Panc1 (cell line): ENCODE data around the gene CXorf49.
"Not testable (repeated sequence)": the region's sequence is repeated elsewhere in the genome, so short reads cannot be mapped to it uniquely, and the experiment has no call there.

Experiments
- POLR2AphosphoS5 ChIP-seq: IDR thresholded peaks from 2 replicates; pipeline ENCODE4 v1.6.1; 2012; ENCODE audit warnings: mild to moderate bottlenecking, low read depth, low read length, moderate library complexity
- SIN3A ChIP-seq: IDR thresholded peaks from 2 replicates; pipeline ENCODE4 v1.6.1; 2012; ENCODE audit warnings: low read depth, mild to moderate bottlenecking, low read length, moderate library complexity, borderline replicate concordance; ENCODE audit not compliant: insufficient read depth
- TCF7L2 ChIP-seq: IDR thresholded peaks from 2 replicates; pipeline ENCODE4 v1.6.1; 2011; ENCODE audit warnings: mild to moderate bottlenecking, low read depth, low read length, inconsistent platforms
- TF ChIP-seq, protein P1 (sequence below): fragments of 450-650 bp; IDR thresholded peaks from 2 replicates; pipeline ENCODE4 v1.5.1; 2017; ENCODE audit warnings: mild to moderate bottlenecking
- TF ChIP-seq, protein P2 (sequence below), 2 experiments: IDR thresholded peaks; 2 replicates each; pipeline ENCODE4 v1.6.1; 2011 to 2012; ENCODE audit warnings: low read depth in 2 of 2, control low read depth in 1 of 2, low read length in 1 of 2, mild to moderate bottlenecking in 1 of 2, moderate library complexity in 1 of 2; ENCODE audit not compliant: insufficient read depth in 1 of 2

DNA sequence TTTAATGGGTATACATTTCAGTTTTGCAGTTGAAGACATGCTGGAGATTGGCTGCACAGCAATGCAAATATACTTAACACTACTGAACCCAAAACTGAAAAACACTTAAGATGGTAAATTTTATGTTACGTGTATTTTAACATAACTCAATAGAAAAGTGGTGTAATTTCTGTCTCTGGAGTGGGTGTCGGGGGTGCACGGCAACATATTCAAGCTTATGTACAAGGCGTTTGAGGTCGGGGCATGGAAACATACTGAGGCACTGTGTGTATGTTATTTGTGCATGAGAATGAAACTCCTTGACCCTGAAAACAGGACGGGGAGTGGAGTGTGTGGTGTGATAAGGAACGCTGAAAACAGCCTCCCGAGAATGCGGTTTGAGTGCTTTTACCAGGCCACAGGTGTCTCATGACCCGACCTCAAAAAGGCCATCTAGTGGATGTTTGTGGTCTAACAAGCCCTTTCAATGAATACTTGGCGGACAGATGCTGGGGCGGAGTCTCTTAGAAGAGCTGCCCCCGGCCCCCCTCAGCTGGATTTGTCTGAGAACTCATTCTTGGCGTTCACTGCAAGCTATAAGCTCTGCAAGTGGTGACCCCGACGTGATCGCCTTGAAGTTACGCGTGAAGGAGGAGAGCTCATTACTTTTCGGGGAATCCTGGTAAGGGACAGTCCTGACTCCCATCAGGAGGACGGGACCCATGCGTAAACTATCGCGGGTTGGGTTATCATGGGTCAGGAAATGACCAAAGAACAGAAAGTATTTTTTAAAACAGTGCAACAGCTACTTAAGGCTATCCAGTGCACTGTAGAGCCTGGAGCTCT, 21.2 kb downstream of the CXorf49 start:
- TF ChIP-seq, protein P1, sequence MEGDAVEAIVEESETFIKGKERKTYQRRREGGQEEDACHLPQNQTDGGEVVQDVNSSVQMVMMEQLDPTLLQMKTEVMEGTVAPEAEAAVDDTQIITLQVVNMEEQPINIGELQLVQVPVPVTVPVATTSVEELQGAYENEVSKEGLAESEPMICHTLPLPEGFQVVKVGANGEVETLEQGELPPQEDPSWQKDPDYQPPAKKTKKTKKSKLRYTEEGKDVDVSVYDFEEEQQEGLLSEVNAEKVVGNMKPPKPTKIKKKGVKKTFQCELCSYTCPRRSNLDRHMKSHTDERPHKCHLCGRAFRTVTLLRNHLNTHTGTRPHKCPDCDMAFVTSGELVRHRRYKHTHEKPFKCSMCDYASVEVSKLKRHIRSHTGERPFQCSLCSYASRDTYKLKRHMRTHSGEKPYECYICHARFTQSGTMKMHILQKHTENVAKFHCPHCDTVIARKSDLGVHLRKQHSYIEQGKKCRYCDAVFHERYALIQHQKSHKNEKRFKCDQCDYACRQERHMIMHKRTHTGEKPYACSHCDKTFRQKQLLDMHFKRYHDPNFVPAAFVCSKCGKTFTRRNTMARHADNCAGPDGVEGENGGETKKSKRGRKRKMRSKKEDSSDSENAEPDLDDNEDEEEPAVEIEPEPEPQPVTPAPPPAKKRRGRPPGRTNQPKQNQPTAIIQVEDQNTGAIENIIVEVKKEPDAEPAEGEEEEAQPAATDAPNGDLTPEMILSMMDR = not testable (repeated sequence)
- TF ChIP-seq POLR2AphosphoS5, TCF7L2, SIN3A: not testable (repeated sequence)
- TF ChIP-seq, protein P2, sequence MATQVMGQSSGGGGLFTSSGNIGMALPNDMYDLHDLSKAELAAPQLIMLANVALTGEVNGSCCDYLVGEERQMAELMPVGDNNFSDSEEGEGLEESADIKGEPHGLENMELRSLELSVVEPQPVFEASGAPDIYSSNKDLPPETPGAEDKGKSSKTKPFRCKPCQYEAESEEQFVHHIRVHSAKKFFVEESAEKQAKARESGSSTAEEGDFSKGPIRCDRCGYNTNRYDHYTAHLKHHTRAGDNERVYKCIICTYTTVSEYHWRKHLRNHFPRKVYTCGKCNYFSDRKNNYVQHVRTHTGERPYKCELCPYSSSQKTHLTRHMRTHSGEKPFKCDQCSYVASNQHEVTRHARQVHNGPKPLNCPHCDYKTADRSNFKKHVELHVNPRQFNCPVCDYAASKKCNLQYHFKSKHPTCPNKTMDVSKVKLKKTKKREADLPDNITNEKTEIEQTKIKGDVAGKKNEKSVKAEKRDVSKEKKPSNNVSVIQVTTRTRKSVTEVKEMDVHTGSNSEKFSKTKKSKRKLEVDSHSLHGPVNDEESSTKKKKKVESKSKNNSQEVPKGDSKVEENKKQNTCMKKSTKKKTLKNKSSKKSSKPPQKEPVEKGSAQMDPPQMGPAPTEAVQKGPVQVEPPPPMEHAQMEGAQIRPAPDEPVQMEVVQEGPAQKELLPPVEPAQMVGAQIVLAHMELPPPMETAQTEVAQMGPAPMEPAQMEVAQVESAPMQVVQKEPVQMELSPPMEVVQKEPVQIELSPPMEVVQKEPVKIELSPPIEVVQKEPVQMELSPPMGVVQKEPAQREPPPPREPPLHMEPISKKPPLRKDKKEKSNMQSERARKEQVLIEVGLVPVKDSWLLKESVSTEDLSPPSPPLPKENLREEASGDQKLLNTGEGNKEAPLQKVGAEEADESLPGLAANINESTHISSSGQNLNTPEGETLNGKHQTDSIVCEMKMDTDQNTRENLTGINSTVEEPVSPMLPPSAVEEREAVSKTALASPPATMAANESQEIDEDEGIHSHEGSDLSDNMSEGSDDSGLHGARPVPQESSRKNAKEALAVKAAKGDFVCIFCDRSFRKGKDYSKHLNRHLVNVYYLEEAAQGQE (IDR thresholded peaks at IDR 0.05; ENCODE audit: insufficient read depth in 1 of 2, low read depth in 2 of 2, low read length in 1 of 2) = not testable (repeated sequence)
